ENCODE results near the gene NCAPG2. TPM values are rescaled to one million over a fixed set of nuclear protein-coding genes. Genes with fewer than 3 reads are reported as not detected.

Gene NCAPG2
- polyA plus RNA-seq, 2 of the 4 experiments (the other 2 are of a cell fraction) = 53.8 to 63.0 TPM

- H3K4me2 ChIP-seq = no peak overlapping the region
- FAIRE-seq (no peak), ATAC-seq (no peak), DNase-seq (ENCODE audit: low read depth in 1 of 2, low spot score in 1 of 2) (no peak)
- POLR2A ChIA-PET = no interaction called here
- no peak for TF ChIP-seq ZC3H11A (IDR thresholded peaks at IDR 0.05)
- WGBS (ENCODE audit: missing lambda C conversion rate) = 90% methylated on average over 10 of the region's 10 CpGs
- H3K9me3 ChIP-seq = no peaks in the 10 kb centered on the region
- H3K4me1 ChIP-seq = no peaks in the 10 kb centered on the region
- CTCF ChIA-PET = interaction anchor here (0.6 to 1.4 kb wide), 5 partner anchors 23 to 1321 kb away, joined by 3 to 6 read pairs (median 4); no protein-coding TSS in a partner anchor
- H3K27ac ChIP-seq = no peak overlapping the region
- H3K4me3 ChIP-seq = no peak overlapping the region
These were observed 43.7 kb upstream of the NCAPG2 start for GRCh38 chr7:158748335-158748734.

DNA sequence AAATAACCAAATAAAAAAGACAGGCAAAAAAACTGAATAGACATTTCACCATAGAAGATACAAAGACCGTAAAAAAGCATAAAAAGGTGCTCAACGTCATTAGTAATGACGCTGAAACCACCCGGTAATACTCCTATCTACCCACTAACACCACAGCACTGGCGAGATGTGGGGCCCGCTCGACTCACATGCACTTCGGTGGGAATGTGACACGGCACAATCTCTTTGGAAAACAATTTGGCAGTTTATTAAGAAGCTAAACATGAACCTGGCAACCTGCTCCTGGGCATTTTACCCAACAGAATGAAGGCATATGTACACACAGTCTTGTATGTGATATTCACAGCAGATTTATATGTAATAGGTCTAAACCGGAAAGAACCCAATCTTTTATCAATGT is 42.8 kb upstream of the NCAPG2 start:
- ATAC-seq = no peak
- POLR2A ChIA-PET = no interaction called here

GRCh38 chr7:158746957-158747356 is 42.4 kb upstream of the NCAPG2 start:
- CTCF ChIA-PET = interaction anchor here (0.7 to 1.7 kb wide), 6 partner anchors 9 to 230 kb away, joined by 3 to 5 read pairs (median 4); no protein-coding TSS in a partner anchor
- FAIRE-seq (no peak), DNase-seq (ENCODE audit: low read depth in 1 of 2, low spot score in 1 of 2) (no peak), ATAC-seq (no peak)
- H3K4me2 ChIP-seq = no peak overlapping the region
- peaks cover 4% of the 10 kb centered on the region; the same call in 2 of the 3 replicates for H3K4me1 ChIP-seq
- WGBS (ENCODE audit: missing lambda C conversion rate) = 92% methylated on average over 9 of the region's 9 CpGs
- no peak overlapping the region for H3K27ac ChIP-seq
- POLR2A ChIA-PET = no interaction called here
- H3K9me3 ChIP-seq = no peaks in the 10 kb centered on the region
- TF ChIP-seq HOXA7 (CRISPR knock-in tag; IDR thresholded peaks at IDR 0.05) (no peak), NFE2L2 (conservative IDR thresholded peaks at IDR 0.05; ENCODE audit: low read length) (no peak), ZFP36 (IDR thresholded peaks at IDR 0.05; ENCODE audit: borderline replicate concordance, partially characterized antibody) (no peak)
- H3K4me3 ChIP-seq = no peak overlapping the region

More for the DNA sequence above, 42.8 kb upstream of the NCAPG2 start:
- H3K27ac ChIP-seq = no peak overlapping the region
- no peaks in the 10 kb centered on the region; the same call in 2 of the 3 replicates for H3K4me1 ChIP-seq
- CTCF ChIA-PET = interaction anchor here (0.6 to 1.4 kb wide), 2 partner anchors 126 to 230 kb away, joined by 3 to 4 read pairs; no protein-coding TSS in a partner anchor
- TF ChIP-seq HDAC2 (IDR thresholded peaks at IDR 0.05) = no peak
- TF ChIP-seq FOXS1 (CRISPR knock-in tag; IDR thresholded peaks at IDR 0.05) = no peak
- TF ChIP-seq SMC3 (IDR thresholded peaks at IDR 0.05) = no peak
- no peak for TF ChIP-seq NPAS2 (CRISPR knock-in tag; IDR thresholded peaks at IDR 0.05; ENCODE audit: borderline replicate concordance)
- no peak for TF ChIP-seq RCOR1 (IDR thresholded peaks at IDR 0.05; ENCODE audit: low read depth, low read length)
- TF ChIP-seq E2F6 (IDR thresholded peaks at IDR 0.05; ENCODE audit: borderline replicate concordance, low read depth) = no peak
- no peak overlapping the region for H3K4me3 ChIP-seq
- H3K4me2 ChIP-seq = no peak overlapping the region
- FAIRE-seq = no peak
- H3K9me3 ChIP-seq = no peaks in the 10 kb centered on the region
- no peak for DNase-seq (ENCODE audit: low read depth in 1 of 2, low spot score in 1 of 2)
- 92% methylated on average over 10 of the region's 10 CpGs for WGBS (ENCODE audit: missing lambda C conversion rate)

DNA sequence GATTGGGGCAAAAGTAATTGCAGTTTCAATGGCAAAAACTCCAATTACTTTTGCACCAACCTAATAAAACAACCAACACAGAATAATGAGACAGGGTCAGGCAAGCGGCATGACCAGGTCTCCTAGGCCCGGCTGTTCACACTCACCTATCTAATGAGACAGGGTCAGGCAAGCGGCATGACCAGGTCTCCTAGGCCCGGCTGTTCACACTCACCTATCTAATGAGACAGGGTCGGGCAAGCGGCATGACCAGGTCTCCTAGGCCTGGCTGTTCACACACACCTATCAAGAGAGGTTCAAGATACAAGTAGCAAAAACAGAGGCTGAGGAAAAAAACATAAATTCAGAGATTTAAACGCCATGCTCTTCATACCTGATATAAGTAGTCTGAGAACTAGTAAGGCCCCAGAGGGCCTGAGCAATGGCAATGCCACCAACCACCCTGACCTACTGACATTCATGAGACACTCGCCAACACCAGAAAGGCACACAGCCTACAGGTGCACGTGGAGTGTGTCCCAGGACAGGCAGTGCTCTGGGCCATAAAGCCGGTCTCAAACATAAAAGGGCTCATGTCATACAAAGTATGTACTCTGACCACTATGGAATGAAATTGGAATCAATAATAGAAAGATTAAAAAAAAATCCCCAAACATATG is 40.6 kb upstream of the NCAPG2 start:
- TF ChIP-seq POLR2AphosphoS2 (conservative IDR thresholded peaks at IDR 0.05; ENCODE audit: low read length) = no peak
- no peak for TF ChIP-seq E2F6 (IDR thresholded peaks at IDR 0.05; ENCODE audit: borderline replicate concordance, low read depth)
- TF ChIP-seq PHF8 (IDR thresholded peaks at IDR 0.05; ENCODE audit: borderline replicate concordance, low read depth) = no peak
- TF ChIP-seq KDM1A (IDR thresholded peaks at IDR 0.05; ENCODE audit: low read depth) = no peak
- TF ChIP-seq, protein P1, sequence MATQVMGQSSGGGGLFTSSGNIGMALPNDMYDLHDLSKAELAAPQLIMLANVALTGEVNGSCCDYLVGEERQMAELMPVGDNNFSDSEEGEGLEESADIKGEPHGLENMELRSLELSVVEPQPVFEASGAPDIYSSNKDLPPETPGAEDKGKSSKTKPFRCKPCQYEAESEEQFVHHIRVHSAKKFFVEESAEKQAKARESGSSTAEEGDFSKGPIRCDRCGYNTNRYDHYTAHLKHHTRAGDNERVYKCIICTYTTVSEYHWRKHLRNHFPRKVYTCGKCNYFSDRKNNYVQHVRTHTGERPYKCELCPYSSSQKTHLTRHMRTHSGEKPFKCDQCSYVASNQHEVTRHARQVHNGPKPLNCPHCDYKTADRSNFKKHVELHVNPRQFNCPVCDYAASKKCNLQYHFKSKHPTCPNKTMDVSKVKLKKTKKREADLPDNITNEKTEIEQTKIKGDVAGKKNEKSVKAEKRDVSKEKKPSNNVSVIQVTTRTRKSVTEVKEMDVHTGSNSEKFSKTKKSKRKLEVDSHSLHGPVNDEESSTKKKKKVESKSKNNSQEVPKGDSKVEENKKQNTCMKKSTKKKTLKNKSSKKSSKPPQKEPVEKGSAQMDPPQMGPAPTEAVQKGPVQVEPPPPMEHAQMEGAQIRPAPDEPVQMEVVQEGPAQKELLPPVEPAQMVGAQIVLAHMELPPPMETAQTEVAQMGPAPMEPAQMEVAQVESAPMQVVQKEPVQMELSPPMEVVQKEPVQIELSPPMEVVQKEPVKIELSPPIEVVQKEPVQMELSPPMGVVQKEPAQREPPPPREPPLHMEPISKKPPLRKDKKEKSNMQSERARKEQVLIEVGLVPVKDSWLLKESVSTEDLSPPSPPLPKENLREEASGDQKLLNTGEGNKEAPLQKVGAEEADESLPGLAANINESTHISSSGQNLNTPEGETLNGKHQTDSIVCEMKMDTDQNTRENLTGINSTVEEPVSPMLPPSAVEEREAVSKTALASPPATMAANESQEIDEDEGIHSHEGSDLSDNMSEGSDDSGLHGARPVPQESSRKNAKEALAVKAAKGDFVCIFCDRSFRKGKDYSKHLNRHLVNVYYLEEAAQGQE (IDR thresholded peaks at IDR 0.05) = no peak
- TF ChIP-seq RCOR1 (IDR thresholded peaks at IDR 0.05; ENCODE audit: low read depth, low read length) = no peak
- no peak for TF ChIP-seq RAD21 (conservative IDR thresholded peaks at IDR 0.05 in 1 of 2, IDR thresholded peaks at IDR 0.05 in 1 of 2)
- TF ChIP-seq HEYL (CRISPR knock-in tag; IDR thresholded peaks at IDR 0.05) = no peak
- TF ChIP-seq RFX5 (IDR thresholded peaks at IDR 0.05) = no peak
- no peak for TF ChIP-seq SMC3 (IDR thresholded peaks at IDR 0.05)
- DNase-seq (ENCODE audit: low read depth in 1 of 2, low spot score in 1 of 2) (no peak), ATAC-seq (no peak), FAIRE-seq (no peak)
- CTCF ChIA-PET = interaction anchor here (1.2 to 1.7 kb wide), 4 partner anchors 11 to 39 kb away, joined by 3 to 5 read pairs (median 5); no protein-coding TSS in a partner anchor
- Histone ChIP-seq H3K4me1 (peaks cover 20% of the 10 kb centered on the region), H3K9me3 (no peaks in the 10 kb centered on the region), H3K4me3 (no peak overlapping the region), H3K27ac (no peak overlapping the region), H3K4me2 (no peak overlapping the region)
- POLR2A ChIA-PET = no interaction called here
- WGBS (ENCODE audit: missing lambda C conversion rate) = 91% methylated on average over 10 of the region's 10 CpGs
